Fibroblast of skin of abdomen (primary cell): ENCODE measurements around the gene TUBGCP4. TPM values are rescaled to one million over a fixed set of nuclear protein-coding genes. Genes with fewer than 3 reads are reported as not detected.
"Not testable (repeated sequence)": the region's sequence is repeated elsewhere in the genome, so short reads cannot be mapped to it uniquely, and the experiment has no call there.

Experiments
- DNase-seq: peaks from one replicate; pipeline ENCODE4 v3.0.0-alpha.2; 2013
- polyA plus RNA-seq, 2 experiments: library from polyadenylated mRNA; unstranded; fragments of 120-200 nt; gene quantifications; one replicate each; pipeline ENCODE4 v1.2.1, GENCODE V29; 2013; ENCODE audit not compliant: insufficient read length in 2 of 2

Gene TUBGCP4
- 13.8 TPM for polyA plus RNA-seq (2013, experiment 1 of 2; ENCODE audit: insufficient read length)
- polyA plus RNA-seq (2013, experiment 2 of 2; ENCODE audit: insufficient read length) = 15.4 TPM

- DNase-seq = peak; percentile 78
Observed at GRCh38 chr15:43370975-43371974, at the start of gene TUBGCP4, which contains the start of gene ZSCAN29. Gene TUBGCP4 (plus strand): TSS chr15:43371101. CDS start chr15:43371355, 254 bp downstream. Gene ZSCAN29 (minus strand): TSS chr15:43371043. CDS start chr15:43369913, 1,130 bp downstream.

GRCh38 chr15:43325039-43325684 is 45.7 kb upstream of the TUBGCP4 start:
- no peak for DNase-seq

- peak; percentile 28 for DNase-seq
Observed at GRCh38 chr15:43329217-43329959, 41.5 kb upstream of the TUBGCP4 start.

- peak; percentile 95 for DNase-seq
Observed at GRCh38 chr15:43329960-43330779, 40.7 kb upstream of the TUBGCP4 start, which contains the start of gene LCMT2. Gene LCMT2 (minus strand): TSS chr15:43330573. CDS start chr15:43330489, 84 bp downstream.

GRCh38 chr15:43330780-43331087 is 40.2 kb upstream of the TUBGCP4 start:
- DNase-seq = no peak

- no peak for DNase-seq
Observed at GRCh38 chr15:43346305-43346704, 24.6 kb upstream of the TUBGCP4 start.

- DNase-seq = no peak
Observed at GRCh38 chr15:43347114-43347513, 23.8 kb upstream of the TUBGCP4 start.

- no peak for DNase-seq
Observed at GRCh38 chr15:43352693-43353382, 18.1 kb upstream of the TUBGCP4 start.

GRCh38 chr15:43360821-43361220 is 10.1 kb upstream of the TUBGCP4 start:
- no peak for DNase-seq

GRCh38 chr15:43361313-43361903 is 9.5 kb upstream of the TUBGCP4 start:
- no peak for DNase-seq

GRCh38 chr15:43370310-43370974 is 459 bp upstream of the TUBGCP4 start:
- DNase-seq = peak; percentile 4

- peak; percentile 10 for DNase-seq
Observed at GRCh38 chr15:43376017-43376705, 5.3 kb downstream of the TUBGCP4 start.

- no peak for DNase-seq
Observed at GRCh38 chr15:43378601-43379000, 7.7 kb downstream of the TUBGCP4 start.

GRCh38 chr15:43382310-43382709 is 11.4 kb downstream of the TUBGCP4 start:
- DNase-seq = no peak

- no peak for DNase-seq
Observed at GRCh38 chr15:43383070-43383469, 12.2 kb downstream of the TUBGCP4 start.

- DNase-seq = peak; percentile 29
Observed at GRCh38 chr15:43390723-43391122, 19.8 kb downstream of the TUBGCP4 start.

GRCh38 chr15:43393592-43393991 is 22.7 kb downstream of the TUBGCP4 start:
- not testable (repeated sequence) for DNase-seq

- DNase-seq = no peak
Observed at GRCh38 chr15:43402255-43402654, 31.4 kb downstream of the TUBGCP4 start.

GRCh38 chr15:43403616-43404015 is 32.7 kb downstream of the TUBGCP4 start:
- no peak for DNase-seq
